Activated naive CD4-positive, alpha-beta T cell treated with anti-CD3 and anti-CD28 coated beads, Interleukin-2, amount 50 U/mL, for 24 hours (primary cell): ENCODE measurements around the gene AGO3.
"Not testable (repeated sequence)": the region's sequence is repeated elsewhere in the genome, so short reads cannot be mapped to it uniquely, and the experiment has no call there.

Source experiments
- H3K27ac Mint-ChIP-seq: one replicate; pipeline ENCODE4 v1.8.0; 2021; ENCODE audit warnings: mild to moderate bottlenecking, mixed read lengths
- H3K27me3 Mint-ChIP-seq: one replicate; pipeline ENCODE4 v1.8.0; 2021; ENCODE audit warnings: mixed read lengths
- H3K36me3 Mint-ChIP-seq: one replicate; pipeline ENCODE4 v1.8.0; 2021; ENCODE audit warnings: mixed read lengths
- H3K4me1 Mint-ChIP-seq: one replicate; pipeline ENCODE4 v1.8.0; 2021; ENCODE audit warnings: mixed read lengths
- H3K4me3 Mint-ChIP-seq: one replicate; pipeline ENCODE4 v1.8.0; 2021; ENCODE audit warnings: mild to moderate bottlenecking, mixed read lengths
- H3K9me3 Mint-ChIP-seq: one replicate; pipeline ENCODE4 v1.8.0; 2021; ENCODE audit warnings: mixed read lengths

AGO3 gene

GRCh38 chr1:35939484-35939883, 8.6 kb downstream of the AGO3 start:
- Mint-ChIP-seq H3K27me3 (no peaks in the 10 kb centered on the region), H3K36me3 (peaks cover 6% of the 10 kb centered on the region), H3K4me1 (peaks cover 56% of the 10 kb centered on the region), H3K4me3 (no peak overlapping the region), H3K9me3 (no peaks in the 10 kb centered on the region), H3K27ac (no peak overlapping the region)

- no peak overlapping the region for H3K4me3 Mint-ChIP-seq
- no peaks in the 10 kb centered on the region for H3K27me3 Mint-ChIP-seq
- no peaks in the 10 kb centered on the region for H3K9me3 Mint-ChIP-seq
- no peak overlapping the region for H3K27ac Mint-ChIP-seq
- peaks cover 65% of the 10 kb centered on the region for H3K4me1 Mint-ChIP-seq
- H3K36me3 Mint-ChIP-seq, result peaks cover 19% of the 10 kb centered on the region
Measured at GRCh38 chr1:35945327-35945726, 14.4 kb downstream of the AGO3 start.

GRCh38 chr1:35947547-35947946, 16.6 kb downstream of the AGO3 start:
- H3K27ac Mint-ChIP-seq, result no peak overlapping the region
- no peak overlapping the region for H3K4me3 Mint-ChIP-seq
- H3K4me1 Mint-ChIP-seq, result peaks cover 48% of the 10 kb centered on the region
- no peaks in the 10 kb centered on the region for H3K27me3 Mint-ChIP-seq
- peaks cover 17% of the 10 kb centered on the region for H3K36me3 Mint-ChIP-seq
- no peaks in the 10 kb centered on the region for H3K9me3 Mint-ChIP-seq

- Mint-ChIP-seq H3K4me1 (peaks cover 13% of the 10 kb centered on the region), H3K36me3 (peaks cover 11% of the 10 kb centered on the region), H3K4me3 (no peak overlapping the region), H3K9me3 (peaks cover 3% of the 10 kb centered on the region), H3K27ac (no peak overlapping the region), H3K27me3 (no peaks in the 10 kb centered on the region)
Measured at GRCh38 chr1:35958558-35958957, 27.7 kb downstream of the AGO3 start.

GRCh38 chr1:35959304-35959703, 28.4 kb downstream of the AGO3 start:
- H3K27ac Mint-ChIP-seq, result no peak overlapping the region
- peaks cover 16% of the 10 kb centered on the region for H3K4me1 Mint-ChIP-seq
- H3K4me3 Mint-ChIP-seq, result no peak overlapping the region
- peaks cover 4% of the 10 kb centered on the region for H3K9me3 Mint-ChIP-seq
- peaks cover 13% of the 10 kb centered on the region for H3K36me3 Mint-ChIP-seq
- no peaks in the 10 kb centered on the region for H3K27me3 Mint-ChIP-seq

GRCh38 chr1:35962952-35963351, 32.0 kb downstream of the AGO3 start:
- Mint-ChIP-seq H3K36me3 (peaks cover 12% of the 10 kb centered on the region), H3K4me3 (no peak overlapping the region), H3K9me3 (peaks cover 4% of the 10 kb centered on the region), H3K27me3 (no peaks in the 10 kb centered on the region), H3K27ac (no peak overlapping the region), H3K4me1 (peaks cover 23% of the 10 kb centered on the region)

GRCh38 chr1:35964277-35964676, 33.4 kb downstream of the AGO3 start:
- Mint-ChIP-seq H3K36me3 (peaks cover 22% of the 10 kb centered on the region), H3K4me1 (peaks cover 21% of the 10 kb centered on the region)
- H3K4me3 Mint-ChIP-seq, H3K9me3 Mint-ChIP-seq, H3K27ac Mint-ChIP-seq, H3K27me3 Mint-ChIP-seq: not testable (repeated sequence)

- peaks cover 16% of the 10 kb centered on the region for H3K4me1 Mint-ChIP-seq
- no peak overlapping the region for H3K27ac Mint-ChIP-seq
- peaks cover 3% of the 10 kb centered on the region for H3K9me3 Mint-ChIP-seq
- no peak overlapping the region for H3K4me3 Mint-ChIP-seq
- no peaks in the 10 kb centered on the region for H3K27me3 Mint-ChIP-seq
- peaks cover 25% of the 10 kb centered on the region for H3K36me3 Mint-ChIP-seq
Measured at GRCh38 chr1:35968396-35968795, 37.5 kb downstream of the AGO3 start.

GRCh38 chr1:35971601-35972000, 40.7 kb downstream of the AGO3 start:
- Mint-ChIP-seq H3K9me3 (no peaks in the 10 kb centered on the region), H3K27ac (no peak overlapping the region), H3K4me3 (no peak overlapping the region)

GRCh38 chr1:35972631-35973030, 41.7 kb downstream of the AGO3 start:
- H3K27ac Mint-ChIP-seq, H3K9me3 Mint-ChIP-seq, H3K4me1 Mint-ChIP-seq, H3K27me3 Mint-ChIP-seq, H3K4me3 Mint-ChIP-seq: not testable (repeated sequence)
- peaks cover 27% of the 10 kb centered on the region for H3K36me3 Mint-ChIP-seq

More at GRCh38 chr1:35971601-35972000, 40.7 kb downstream of the AGO3 start:
- H3K4me1 Mint-ChIP-seq, result peaks cover 12% of the 10 kb centered on the region
- H3K27me3 Mint-ChIP-seq, result no peaks in the 10 kb centered on the region
- peaks cover 27% of the 10 kb centered on the region for H3K36me3 Mint-ChIP-seq

GRCh38 chr1:35980090-35980489, 49.2 kb downstream of the AGO3 start:
- no peaks in the 10 kb centered on the region for H3K27me3 Mint-ChIP-seq
- peaks cover 5% of the 10 kb centered on the region for H3K4me1 Mint-ChIP-seq
- H3K4me3 Mint-ChIP-seq, result no peak overlapping the region
- peaks cover 31% of the 10 kb centered on the region for H3K36me3 Mint-ChIP-seq
- no peak overlapping the region for H3K27ac Mint-ChIP-seq
- H3K9me3 Mint-ChIP-seq, result no peaks in the 10 kb centered on the region

- no peaks in the 10 kb centered on the region for H3K4me1 Mint-ChIP-seq
- peaks cover 19% of the 10 kb centered on the region for H3K36me3 Mint-ChIP-seq
- H3K27me3 Mint-ChIP-seq, result no peaks in the 10 kb centered on the region
- no peak overlapping the region for H3K4me3 Mint-ChIP-seq
- H3K27ac Mint-ChIP-seq, result no peak overlapping the region
- no peaks in the 10 kb centered on the region for H3K9me3 Mint-ChIP-seq
Measured at GRCh38 chr1:35988237-35988636, 57.3 kb downstream of the AGO3 start.

GRCh38 chr1:36006941-36007500, 76.1 kb downstream of the AGO3 start:
- Mint-ChIP-seq H3K4me3 (no peak overlapping the region), H3K27me3 (no peaks in the 10 kb centered on the region), H3K4me1 (no peaks in the 10 kb centered on the region), H3K27ac (no peak overlapping the region), H3K9me3 (no peaks in the 10 kb centered on the region), H3K36me3 (peaks cover 5% of the 10 kb centered on the region)

GRCh38 chr1:36007741-36008140, 76.8 kb downstream of the AGO3 start:
- no peak overlapping the region for H3K27ac Mint-ChIP-seq
- no peaks in the 10 kb centered on the region for H3K27me3 Mint-ChIP-seq
- no peak overlapping the region for H3K4me3 Mint-ChIP-seq
- peaks cover 5% of the 10 kb centered on the region for H3K36me3 Mint-ChIP-seq
- H3K9me3 Mint-ChIP-seq, result no peaks in the 10 kb centered on the region
- H3K4me1 Mint-ChIP-seq, result no peaks in the 10 kb centered on the region

- Mint-ChIP-seq H3K36me3 (peaks cover 9% of the 10 kb centered on the region), H3K27me3 (no peaks in the 10 kb centered on the region), H3K9me3 (no peaks in the 10 kb centered on the region), H3K27ac (no peak overlapping the region), H3K4me3 (no peak overlapping the region), H3K4me1 (no peaks in the 10 kb centered on the region)
Measured at GRCh38 chr1:36008546-36009197, 77.8 kb downstream of the AGO3 start.

- Mint-ChIP-seq H3K4me1 (no peaks in the 10 kb centered on the region), H3K4me3 (no peak overlapping the region), H3K9me3 (no peaks in the 10 kb centered on the region), H3K27me3 (no peaks in the 10 kb centered on the region), H3K27ac (no peak overlapping the region), H3K36me3 (peaks cover 15% of the 10 kb centered on the region)
Measured at GRCh38 chr1:36014722-36015220, 83.9 kb downstream of the AGO3 start.

GRCh38 chr1:36016686-36017085, 85.8 kb downstream of the AGO3 start:
- Mint-ChIP-seq H3K27me3 (no peaks in the 10 kb centered on the region), H3K36me3 (peaks cover 18% of the 10 kb centered on the region), H3K4me1 (no peaks in the 10 kb centered on the region), H3K9me3 (no peaks in the 10 kb centered on the region), H3K27ac (no peak overlapping the region), H3K4me3 (no peak overlapping the region)
